GM12878 (cell line): ENCODE measurements around the gene C4B. TPM values are rescaled to one million over a fixed set of nuclear protein-coding genes. Genes with fewer than 3 reads are reported as not detected.
A peak's percentile ranks its signal among the peaks of the same experiment; 100 is the strongest.
"Not testable (repeated sequence)": the region's sequence is repeated elsewhere in the genome, so short reads cannot be mapped to it uniquely, and the experiment has no call there.

ENCODE experiments used
- ATAC-seq: fragments of 200-7000 bp; cut with Tn5 transposase; 3 replicates; pipeline ENCODE4 v1.9.1; 2020; ENCODE audit warnings: mild to moderate bottlenecking, moderate library complexity
- BruUV-seq: library from RNA; stranded (reverse); fragments of 400-500 nt; replicated peaks from 2 replicates; lab custom pipeline; 2021; lab: Mats Ljungman, UMichigan
- CTCF ChIA-PET: fragments of 300-600 bp; sonication (Branson Sonifier 250); formaldehyde crosslinking; extraction: SDS; loops from one replicate; lab custom pipeline; 2021; ENCODE audit warnings: inconsistent platforms; lab: Yijun Ruan, JAX
- POLR2A ChIA-PET: fragments of 350-600 bp; formaldehyde crosslinking; extraction: SDS; loops from one replicate; lab custom pipeline; 2021; ENCODE audit warnings: inconsistent platforms; lab: Charles Lee
- RAD21 ChIA-PET: fragments of 300-600 bp; sonication (Branson Sonifier 250); formaldehyde crosslinking; loops from one replicate; lab custom pipeline; 2023; ENCODE audit warnings: antibody characterized with exemption; ENCODE audit not compliant: unreplicated experiment; lab: Charles Lee
- SMC1A ChIA-PET: fragments of 300-600 bp; sonication (Branson Sonifier 250); formaldehyde crosslinking; loops from one replicate; lab custom pipeline; 2023; ENCODE audit not compliant: unreplicated experiment, uncharacterized antibody; lab: Charles Lee
- DNase-seq: peaks from one replicate; pipeline ENCODE4 v3.0.0-alpha.2; 2011; ENCODE audit warnings: low read depth, low spot score
- FAIRE-seq: peaks from 3 replicates; lab custom pipeline; 2011; peaks lifted over from hg19 to GRCh38; lab: Jason Lieb, UNC
- H2AFZ ChIP-seq: 2 replicates; pipeline ENCODE4 v1.6.0; 2011; ENCODE audit warnings: low read depth, low read length, control low read depth; ENCODE audit not compliant: control insufficient read depth
- H3K27ac ChIP-seq: 2 replicates; pipeline ENCODE4 v1.5.1; 2011; ENCODE audit warnings: control low read depth; ENCODE audit not compliant: control insufficient read depth, insufficient read depth
- H3K27me3 ChIP-seq, 2 experiments: replicated peaks in 1 of 2; 2 replicates each; pipeline versions ENCODE4 v1.6.0 to v1.6.1; 2011; ENCODE audit warnings: low read length in 1 of 2; ENCODE audit not compliant: control insufficient read depth in 2 of 2, insufficient read depth in 2 of 2
- H3K36me3 ChIP-seq, 2 experiments: 2 replicates each; pipeline ENCODE4 v1.5.1; 2011; ENCODE audit warnings: low read length in 1 of 2; ENCODE audit not compliant: control insufficient read depth in 2 of 2, insufficient read depth in 2 of 2
- H3K4me1 ChIP-seq: 2 replicates; pipeline ENCODE4 v1.6.1; 2011; ENCODE audit warnings: mild to moderate bottlenecking, low read length, moderate library complexity, mixed read lengths; ENCODE audit not compliant: control insufficient read depth, insufficient read depth
- H3K4me2 ChIP-seq: 2 replicates; pipeline ENCODE4 v1.6.0; 2011; ENCODE audit warnings: control low read depth; ENCODE audit not compliant: control insufficient read depth, insufficient read depth
- H3K4me3 ChIP-seq: fragments of 200-600 bp; sonication (generic); 2 replicates; pipeline ENCODE4 v1.5.1; 2016
- H3K79me2 ChIP-seq: 2 replicates; pipeline ENCODE4 v1.6.0; 2011; ENCODE audit warnings: low read length; ENCODE audit not compliant: control insufficient read depth, insufficient read depth
- H3K9ac ChIP-seq: 2 replicates; pipeline ENCODE4 v1.8.0; 2011; ENCODE audit warnings: low read length, control low read depth, mixed read lengths; ENCODE audit not compliant: control insufficient read depth, insufficient read depth
- H3K9me3 ChIP-seq: replicated peaks from 3 replicates; pipeline ENCODE4 v1.5.1; 2011; ENCODE audit warnings: mild to moderate bottlenecking, low read length; ENCODE audit not compliant: control insufficient read depth, insufficient read depth
- H4K20me1 ChIP-seq: 2 replicates; pipeline ENCODE4 v1.6.0; 2011; ENCODE audit not compliant: control insufficient read depth, insufficient read depth
- WGBS: methylation state at CpG from one replicate; pipeline ENCODE4 v1.1.6; 2016; ENCODE audit warnings: low lambda C conversion rate; ENCODE audit not compliant: insufficient replicate concordance, insufficient coverage; ENCODE audit errors: missing lambda C conversion rate; 5-methylcytosine and 5-hydroxymethylcytosine counted together
- in situ Hi-C: fragments of 300-500 bp; cut with MboI; formaldehyde crosslinking; loops from 9 replicates; pipeline ENCODE4 v1.14.3; 2018; ENCODE audit warnings: mixed read lengths
- intact Hi-C: fragments of 100-400 bp; cut with micrococcal nuclease; formaldehyde crosslinking; loops from one replicate; pipeline ENCODE4 v1.14.2; 2022; ENCODE audit not compliant: unreplicated experiment
- polyA plus RNA-seq, 11 experiments: library from polyadenylated mRNA; depleted of rRNA in 4 of 11; unstranded in 6 of 11; stranded (reverse) in 5 of 11; fragments of >200 nt; fragmentation: Nextera tagmentation in 4 of 11; fragmentation: Illumina TruSeq in 1 of 11; extraction: Ambion mirVana in 4 of 11; extraction: Trizol in 1 of 11; gene quantifications; 1 replicate in 1 of 11; 2 replicates in 10 of 11; pipeline versions ENCODE4 v1.2.1 to v1.2.3, GENCODE V29; 2011 to 2016; ENCODE audit warnings: inconsistent platforms in 2 of 11, missing spikeins in 2 of 11, low read depth in 1 of 11
- total RNA-seq, 4 experiments: library from RNA; depleted of rRNA in 3 of 4; stranded (reverse); fragments of >200 nt in 3 of 4; fragmentation: Illumina TruSeq in 1 of 4; extraction: Trizol in 1 of 4; gene quantifications; 2 replicates each; pipeline versions ENCODE4 v1.2.1 to v1.2.3, GENCODE V29; 2013 to 2021

The C4B gene
- total and polyA plus RNA-seq, 10 of the 15 experiments (the other 5 are each of a cell fraction or from before 2014, with no cell fraction given), result 0.13 to 5.6 (median 1.7) TPM; not detected in 1

GRCh38 chr6:32037598-32038524, 23.3 kb downstream of the C4B start, which contains the start of gene CYP21A2:
Gene CYP21A2, plus strand, starts transcription at chr6:32038415. Its CDS starts 8 bp downstream, at chr6:32038423.
- WGBS, result 47% methylated on average over 9 of the region's 19 CpGs
- SMC1A ChIA-PET, H3K9me3 ChIP-seq, H3K4me3 ChIP-seq, FAIRE-seq, POLR2A ChIA-PET, H4K20me1 ChIP-seq, BruUV-seq, intact Hi-C loops, DNase-seq, H3K9ac ChIP-seq, H3K27ac ChIP-seq, H3K27me3 ChIP-seq, H3K4me1 ChIP-seq, H3K4me2 ChIP-seq, H3K79me2 ChIP-seq, H2AFZ ChIP-seq, RAD21 ChIA-PET, H3K36me3 ChIP-seq: not testable (repeated sequence)
- in situ Hi-C loops, result loop anchor here (10.0 kb wide), 1 partner anchor 63 kb away; the partner anchor contains the start of gene DXO
- peak; percentile 72 for ATAC-seq
- CTCF ChIA-PET, result interaction anchor here (0.7 kb wide), 1 partner anchor 1116 kb away, joined by 3 read pairs; no protein-coding TSS in a partner anchor

GRCh38 chr6:32038878-32039277, 24.3 kb downstream of the C4B start:
- in situ Hi-C loops, result loop anchor here (10.0 kb wide), 1 partner anchor 64 kb away; the partner anchor contains the start of gene DXO
- RAD21 ChIA-PET, H2AFZ ChIP-seq, POLR2A ChIA-PET, H3K27ac ChIP-seq, ATAC-seq, H3K4me2 ChIP-seq, H3K79me2 ChIP-seq, H3K27me3 ChIP-seq, SMC1A ChIA-PET, H3K4me3 ChIP-seq, H3K9ac ChIP-seq, FAIRE-seq, BruUV-seq, H3K9me3 ChIP-seq, H3K4me1 ChIP-seq, CTCF ChIA-PET, H3K36me3 ChIP-seq, intact Hi-C loops, DNase-seq, H4K20me1 ChIP-seq: not testable (repeated sequence)
- WGBS, result 40% methylated on average over 4 of the region's 5 CpGs

- intact Hi-C loops, result loop anchor here (10.0 kb wide), 1 partner anchor 115 kb away; the partner anchor contains the start of genes PPT2 and PRRT1
These were observed 25.0 kb downstream of the C4B start for GRCh38 chr6:32039321-32040274.

More at GRCh38 chr6:32039321-32040274, 25.0 kb downstream of the C4B start:
- CTCF ChIA-PET, H3K27me3 ChIP-seq, H3K4me1 ChIP-seq, H3K79me2 ChIP-seq, ATAC-seq, H4K20me1 ChIP-seq, H3K27ac ChIP-seq, FAIRE-seq, DNase-seq, SMC1A ChIA-PET, H3K4me2 ChIP-seq, H3K36me3 ChIP-seq, BruUV-seq, RAD21 ChIA-PET, H3K9ac ChIP-seq, H3K4me3 ChIP-seq, POLR2A ChIA-PET, H2AFZ ChIP-seq, H3K9me3 ChIP-seq: not testable (repeated sequence)
- WGBS, result 34% methylated on average over 20 of the region's 24 CpGs
- in situ Hi-C loops, result loop anchor here (10.0 kb wide), 1 partner anchor 65 kb away; the partner anchor contains the start of gene DXO
